Mesothelial cell of epicardium (in vitro differentiated cells): ENCODE measurements around the gene BACH1. TPM values are rescaled to one million over a fixed set of nuclear protein-coding genes. Genes with fewer than 3 reads are reported as not detected.

Source experiments
- DNase-seq, 2 experiments: peaks; one replicate each; pipeline ENCODE4 v3.0.0; 2021; ENCODE audit warnings: low spot score in 2 of 2; ENCODE audit not compliant: unreplicated experiment in 2 of 2
- H3K27ac Mint-ChIP-seq: 2 replicates; pipeline ENCODE4 v1.8.0; 2021; ENCODE audit warnings: mixed read lengths
- H3K27me3 Mint-ChIP-seq: 2 replicates; pipeline ENCODE4 v1.8.0; 2021; ENCODE audit warnings: low read depth, mixed read lengths
- H3K36me3 Mint-ChIP-seq: 2 replicates; pipeline ENCODE4 v1.8.0; 2021; ENCODE audit warnings: mixed read lengths
- H3K4me1 Mint-ChIP-seq: 2 replicates; pipeline ENCODE4 v1.8.0; 2021; ENCODE audit warnings: mixed read lengths
- H3K4me3 Mint-ChIP-seq: 2 replicates; pipeline ENCODE4 v1.8.0; 2021; ENCODE audit warnings: mild to moderate bottlenecking, moderate library complexity, mixed read lengths
- H3K9me3 Mint-ChIP-seq: 2 replicates; pipeline ENCODE4 v1.8.0; 2021; ENCODE audit warnings: mixed read lengths
- total RNA-seq: library from RNA; stranded (reverse); gene quantifications from 3 replicates; pipeline ENCODE4 v1.2.1, GENCODE V29; 2021
- TF ChIP-seq, protein P1 (sequence below): fragments of 200-600 bp; sonication (generic); IDR thresholded peaks from one replicate; pipeline ENCODE4 v1.5.0; 2021; ENCODE audit warnings: antibody characterized with exemption; ENCODE audit not compliant: unreplicated experiment

The BACH1 gene
- total RNA-seq, 1 donor from 2014 or later, result 100 TPM

DNA sequence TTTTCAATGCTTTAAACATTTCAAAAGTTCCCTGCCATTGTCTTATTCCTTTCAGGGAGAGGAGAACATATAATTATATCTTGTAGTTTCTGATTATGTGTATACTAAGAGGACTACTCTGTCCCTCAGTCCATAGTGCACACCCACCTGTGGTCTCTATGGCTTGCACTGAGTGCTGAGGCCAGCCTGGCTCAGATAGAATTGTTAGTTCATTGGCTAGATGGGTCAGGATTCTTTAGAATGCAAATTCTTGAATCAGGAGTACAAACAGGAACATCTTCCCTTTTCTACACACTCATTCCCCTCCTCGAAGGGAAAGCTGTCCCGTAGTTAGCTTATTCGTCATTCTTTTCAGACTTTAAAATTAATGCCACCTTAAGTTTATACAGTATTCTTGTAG lies 8.2 kb downstream of the BACH1 start:
- no peak overlapping the region for H3K27ac Mint-ChIP-seq
- TF ChIP-seq, protein P1, sequence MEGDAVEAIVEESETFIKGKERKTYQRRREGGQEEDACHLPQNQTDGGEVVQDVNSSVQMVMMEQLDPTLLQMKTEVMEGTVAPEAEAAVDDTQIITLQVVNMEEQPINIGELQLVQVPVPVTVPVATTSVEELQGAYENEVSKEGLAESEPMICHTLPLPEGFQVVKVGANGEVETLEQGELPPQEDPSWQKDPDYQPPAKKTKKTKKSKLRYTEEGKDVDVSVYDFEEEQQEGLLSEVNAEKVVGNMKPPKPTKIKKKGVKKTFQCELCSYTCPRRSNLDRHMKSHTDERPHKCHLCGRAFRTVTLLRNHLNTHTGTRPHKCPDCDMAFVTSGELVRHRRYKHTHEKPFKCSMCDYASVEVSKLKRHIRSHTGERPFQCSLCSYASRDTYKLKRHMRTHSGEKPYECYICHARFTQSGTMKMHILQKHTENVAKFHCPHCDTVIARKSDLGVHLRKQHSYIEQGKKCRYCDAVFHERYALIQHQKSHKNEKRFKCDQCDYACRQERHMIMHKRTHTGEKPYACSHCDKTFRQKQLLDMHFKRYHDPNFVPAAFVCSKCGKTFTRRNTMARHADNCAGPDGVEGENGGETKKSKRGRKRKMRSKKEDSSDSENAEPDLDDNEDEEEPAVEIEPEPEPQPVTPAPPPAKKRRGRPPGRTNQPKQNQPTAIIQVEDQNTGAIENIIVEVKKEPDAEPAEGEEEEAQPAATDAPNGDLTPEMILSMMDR, result no peak
- peaks cover 43% of the 10 kb centered on the region for H3K4me1 Mint-ChIP-seq
- no peak overlapping the region for H3K4me3 Mint-ChIP-seq
- peaks cover 12% of the 10 kb centered on the region for H3K36me3 Mint-ChIP-seq
- DNase-seq, result no peak
- H3K27me3 Mint-ChIP-seq, result no peaks in the 10 kb centered on the region
- H3K9me3 Mint-ChIP-seq, result peaks cover 18% of the 10 kb centered on the region

DNA sequence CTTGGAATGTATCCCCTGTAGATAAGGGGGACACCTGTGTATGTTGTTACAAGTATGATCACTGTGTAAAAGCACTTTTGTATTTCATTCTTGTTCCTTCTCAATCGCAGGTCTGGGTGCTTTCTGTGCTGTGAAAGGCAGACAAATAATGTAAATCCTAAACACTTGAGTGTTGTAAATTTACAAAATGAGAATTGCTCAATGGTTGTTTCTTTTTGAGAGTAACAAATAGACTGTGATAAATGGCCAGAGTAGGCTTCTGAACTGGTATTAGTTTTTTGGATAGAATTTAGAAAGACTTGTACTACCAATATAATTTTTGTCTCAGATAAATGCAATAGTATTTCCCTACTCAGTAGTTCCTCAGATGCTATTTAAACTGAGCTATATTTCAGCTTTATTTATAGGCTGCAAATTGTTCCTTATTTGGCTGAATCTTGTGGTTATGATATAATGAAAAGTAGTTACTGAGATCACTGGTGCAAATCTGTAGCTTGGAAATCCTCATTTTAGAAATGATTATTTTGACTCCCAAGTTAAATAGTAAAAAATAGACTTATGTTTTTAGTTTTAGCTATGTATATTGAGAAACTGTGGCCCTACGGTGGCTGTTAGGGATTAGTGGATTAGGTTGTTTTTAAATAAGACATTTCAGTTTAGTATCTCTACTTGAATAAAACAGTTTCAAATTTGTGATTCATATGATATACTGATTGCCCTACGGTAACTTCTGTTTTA lies 9.2 kb downstream of the BACH1 start:
- TF ChIP-seq, protein P1, result no peak
- Mint-ChIP-seq H3K4me3 (no peak overlapping the region), H3K27ac (peak overlapping the region; percentile 54), H3K36me3 (peaks cover 22% of the 10 kb centered on the region), H3K27me3 (no peaks in the 10 kb centered on the region), H3K4me1 (peaks cover 33% of the 10 kb centered on the region), H3K9me3 (peaks cover 28% of the 10 kb centered on the region)
- no peak for DNase-seq

DNA sequence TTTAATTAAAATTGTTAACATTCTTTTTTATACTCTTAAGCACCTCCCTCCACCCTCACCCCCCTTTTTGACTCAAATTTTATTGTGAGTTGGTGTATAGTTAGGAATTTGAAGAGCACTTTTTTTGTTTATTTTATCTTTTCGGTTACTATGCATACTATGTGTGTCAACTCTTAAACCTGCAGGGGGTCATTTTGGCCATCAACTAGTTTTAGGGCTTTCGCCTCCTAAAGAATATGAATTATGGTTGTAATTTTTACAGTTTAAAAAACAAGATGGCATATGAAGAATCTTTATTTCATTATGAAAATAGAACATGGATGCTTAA lies 9.7 kb downstream of the BACH1 start:
- TF ChIP-seq, protein P1, result no peak
- Mint-ChIP-seq H3K4me1 (peaks cover 28% of the 10 kb centered on the region), H3K27ac (no peak overlapping the region), H3K4me3 (no peak overlapping the region), H3K36me3 (peaks cover 24% of the 10 kb centered on the region), H3K27me3 (no peaks in the 10 kb centered on the region), H3K9me3 (peaks cover 33% of the 10 kb centered on the region)
- DNase-seq, result no peak

- Mint-ChIP-seq H3K4me3 (no peak overlapping the region), H3K27ac (no peak overlapping the region), H3K27me3 (no peaks in the 10 kb centered on the region), H3K9me3 (peaks cover 34% of the 10 kb centered on the region), H3K36me3 (peaks cover 24% of the 10 kb centered on the region), H3K4me1 (peaks cover 30% of the 10 kb centered on the region)
- TF ChIP-seq, protein P1, result no peak
- no peak for DNase-seq
These were observed 11.0 kb downstream of the BACH1 start for GRCh38 chr21:29309703-29310102.

DNA sequence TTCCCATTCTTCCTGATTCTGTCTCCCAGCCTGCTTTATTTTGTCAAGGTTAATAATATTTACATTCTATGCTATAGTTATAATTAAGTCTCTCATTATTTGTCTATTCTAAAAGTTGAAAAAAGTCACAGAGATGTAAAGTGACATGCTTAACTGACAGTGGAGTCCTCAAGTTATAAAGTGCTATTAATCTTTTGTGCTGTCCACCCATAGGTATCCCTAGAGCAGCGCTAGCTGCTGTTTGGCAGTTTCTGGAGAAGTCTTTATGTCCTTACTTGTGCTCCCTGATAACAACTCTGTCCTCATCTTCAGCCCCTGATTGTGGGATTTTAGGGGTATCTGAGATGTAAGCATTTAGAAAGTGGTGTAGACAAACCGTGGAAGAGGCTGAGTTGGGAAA lies 13.1 kb downstream of the BACH1 start:
- no peak overlapping the region for H3K4me3 Mint-ChIP-seq
- TF ChIP-seq, protein P1, result no peak
- no peaks in the 10 kb centered on the region for H3K27me3 Mint-ChIP-seq
- peaks cover 29% of the 10 kb centered on the region for H3K4me1 Mint-ChIP-seq
- H3K27ac Mint-ChIP-seq, result no peak overlapping the region
- H3K36me3 Mint-ChIP-seq, result peaks cover 24% of the 10 kb centered on the region
- no peak for DNase-seq
- H3K9me3 Mint-ChIP-seq, result peaks cover 34% of the 10 kb centered on the region
